Activated T-helper 1 cell treated with anti-CD3 and anti-CD28 coated beads, Interleukin-2, amount 50 U/mL, for 16 hours (primary cell): ENCODE results near the gene SNX32.

ENCODE experiments used
- DNase-seq, 2 donors: peaks; one replicate each; pipeline ENCODE4 v3.0.0-alpha.2; 2020; ENCODE audit warnings: low read depth in 1 of 2, low spot score in 1 of 2

Gene SNX32

GRCh38 chr11:65897020-65897471 lies 63.3 kb downstream of the SNX32 start:
- no peak for DNase-seq

- no peak for DNase-seq
Measured at GRCh38 chr11:65898656-65899355, 65.0 kb downstream of the SNX32 start.

- peak in 1 of 2 donors; percentile 64 for DNase-seq
Measured at GRCh38 chr11:65899356-65900124, 65.8 kb downstream of the SNX32 start.

- peak; percentile 77 to 90 for DNase-seq
Measured at GRCh38 chr11:65900125-65900898, 66.5 kb downstream of the SNX32 start, which contains the start of gene FOSL1. TSS of gene FOSL1 (minus strand) at chr11:65900388. CDS start at chr11:65900339, 49 bp downstream.

GRCh38 chr11:65900899-65901180 lies 67.1 kb downstream of the SNX32 start:
- DNase-seq: no peak

GRCh38 chr11:65903068-65903481 lies 69.3 kb downstream of the SNX32 start:
- DNase-seq: no peak
